SU-DHL-6 (cell line): ENCODE data around the gene COL24A1.

Experiments used
- EZH2phosphoT487 ChIP-seq: fragments of 200-600 bp; sonication (generic), shearing (Covaris generic); conservative IDR thresholded peaks from 2 replicates; pipeline ENCODE4 v1.6.1; 2018; ENCODE audit warnings: mild to moderate bottlenecking, antibody characterized with exemption, low read length, moderate library complexity, mixed read lengths
- TF ChIP-seq, protein P1 (sequence below): fragments of 200-600 bp; sonication (generic); IDR thresholded peaks from one replicate; pipeline ENCODE4 v1.5.1; 2017; ENCODE audit warnings: antibody characterized with exemption, mild to moderate bottlenecking, low read length, moderate library complexity; ENCODE audit not compliant: insufficient read depth, poor library complexity, severe bottlenecking

DNA sequence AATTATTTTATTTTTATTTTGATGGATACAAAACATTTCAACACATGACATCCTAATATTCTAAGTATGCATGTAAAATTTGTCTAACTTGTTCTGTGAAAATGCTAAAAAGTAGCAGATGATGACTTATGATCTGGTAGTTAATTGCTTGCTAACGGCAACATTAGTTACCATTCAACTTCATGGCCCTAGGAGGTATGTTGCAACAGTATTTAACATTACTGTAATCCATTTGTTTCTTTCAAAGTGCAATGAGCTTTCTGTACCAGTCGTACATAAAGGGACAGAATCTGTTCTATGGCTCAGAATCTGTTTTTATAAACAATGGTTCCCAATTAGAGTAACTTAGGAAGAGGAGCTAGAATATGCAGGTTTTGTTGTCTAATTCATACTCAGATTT, 356.8 kb downstream of the COL24A1 start:
- TF ChIP-seq, protein P1, sequence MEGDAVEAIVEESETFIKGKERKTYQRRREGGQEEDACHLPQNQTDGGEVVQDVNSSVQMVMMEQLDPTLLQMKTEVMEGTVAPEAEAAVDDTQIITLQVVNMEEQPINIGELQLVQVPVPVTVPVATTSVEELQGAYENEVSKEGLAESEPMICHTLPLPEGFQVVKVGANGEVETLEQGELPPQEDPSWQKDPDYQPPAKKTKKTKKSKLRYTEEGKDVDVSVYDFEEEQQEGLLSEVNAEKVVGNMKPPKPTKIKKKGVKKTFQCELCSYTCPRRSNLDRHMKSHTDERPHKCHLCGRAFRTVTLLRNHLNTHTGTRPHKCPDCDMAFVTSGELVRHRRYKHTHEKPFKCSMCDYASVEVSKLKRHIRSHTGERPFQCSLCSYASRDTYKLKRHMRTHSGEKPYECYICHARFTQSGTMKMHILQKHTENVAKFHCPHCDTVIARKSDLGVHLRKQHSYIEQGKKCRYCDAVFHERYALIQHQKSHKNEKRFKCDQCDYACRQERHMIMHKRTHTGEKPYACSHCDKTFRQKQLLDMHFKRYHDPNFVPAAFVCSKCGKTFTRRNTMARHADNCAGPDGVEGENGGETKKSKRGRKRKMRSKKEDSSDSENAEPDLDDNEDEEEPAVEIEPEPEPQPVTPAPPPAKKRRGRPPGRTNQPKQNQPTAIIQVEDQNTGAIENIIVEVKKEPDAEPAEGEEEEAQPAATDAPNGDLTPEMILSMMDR = no peak
- no peak for TF ChIP-seq EZH2phosphoT487
